Right lobe of liver (tissue), 4 donors: ENCODE measurements around the gene PAFAH1B2.

Experiments
- CTCF ChIP-seq, 4 donors: fragments of 200-600 bp in 3 of 4; fragments of 450-650 bp in 1 of 4; IDR thresholded peaks; one replicate each; pipeline versions ENCODE4 v1.5.1 to v1.8.0; 2016 to 2022; ENCODE audit warnings: antibody characterized with exemption in 4 of 4, mild to moderate bottlenecking in 2 of 4
- POLR2A ChIP-seq: fragments of 450-650 bp; IDR thresholded peaks from one replicate; pipeline ENCODE4 v1.6.1; 2017; ENCODE audit warnings: antibody characterized with exemption, mild to moderate bottlenecking
- donor health status: DM: no; HTN: no; CAD: no.
- donor health status: DM: no; HTN: no; CAD: no.
- donor health status: DM: no; HTN: yes; CAD: no.

GRCh38 chr11:117170210-117170609 lies 26.1 kb downstream of the PAFAH1B2 start:
- no peak for TF ChIP-seq CTCF (IDR thresholded peaks at IDR 0.05)
- no peak for TF ChIP-seq POLR2A
